Measurements from ENCODE around the gene TFAP2C.

TFAP2C gene

DNA sequence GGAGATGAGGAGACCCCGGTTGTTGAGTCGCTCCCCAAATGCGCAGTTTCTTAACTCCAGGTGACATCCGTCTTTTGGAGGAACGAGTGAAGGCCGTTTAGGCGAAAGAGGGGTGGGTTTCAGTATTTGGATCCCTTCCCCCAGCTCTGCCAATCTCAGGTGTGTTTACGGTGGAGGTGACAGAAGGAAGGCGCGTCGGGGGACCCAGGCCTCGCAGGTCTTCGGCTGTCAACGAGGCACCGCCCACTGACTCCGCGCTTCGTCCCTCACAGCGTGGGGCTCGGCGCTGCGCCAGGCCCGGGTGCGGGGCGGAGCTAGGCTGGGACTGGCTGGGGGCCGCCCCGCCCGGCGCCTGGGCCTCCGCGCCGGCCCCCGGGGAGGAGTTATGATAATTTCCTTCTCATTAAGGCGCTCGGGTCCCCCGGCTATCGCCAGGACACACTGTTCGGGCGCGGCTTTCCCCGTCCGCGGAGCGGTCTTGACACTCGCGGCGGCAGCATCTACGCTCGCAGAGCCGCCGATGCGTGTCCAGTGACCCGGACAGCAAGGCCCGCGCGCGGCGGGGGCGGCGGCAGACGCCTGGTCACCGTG is at the start of gene TFAP2C:
Gene TFAP2C (plus strand): TSS at position 434 of the 591 bp plus-strand sequence. CDS start 239 bp downstream, outside the sequence.
- Mint-ChIP-seq H3K27me3 (peaks cover 100% of the 10 kb centered on the region), H3K4me3 (peak within 1 kb of the TSS; percentile 66 to 69), H3K9me3 (no peaks in the 10 kb centered on the region), H3K27ac (peak within 1 kb of the TSS in 1 of 2 donors; percentile 27), H3K4me1 (peaks cover 32% of the 10 kb centered on the region)
- peak; percentile 79 for ATAC-seq
- DNase-seq: peak in 1 of 2 donors; percentile 51

DNA sequence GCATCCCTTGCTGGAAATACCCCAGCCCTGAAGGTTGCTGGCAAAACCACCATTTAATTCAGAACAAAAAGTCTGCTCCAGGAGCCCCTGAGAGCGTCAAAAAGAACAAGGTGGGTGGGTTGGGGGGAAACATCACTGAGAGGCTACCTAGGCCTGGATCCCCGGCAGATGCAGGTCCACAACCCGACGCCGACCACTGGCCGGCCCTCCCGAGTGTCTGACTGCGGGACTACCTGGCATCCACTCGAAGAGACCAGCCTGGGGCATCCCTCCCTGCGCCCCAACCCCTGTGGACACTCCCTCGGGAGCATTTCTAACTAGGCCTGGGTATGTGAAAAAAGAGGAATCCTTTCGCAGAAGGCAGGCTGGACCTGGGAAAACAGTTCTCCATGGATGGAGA is 48.9 kb upstream of the TFAP2C start:
- peaks cover 19% of the 10 kb centered on the region for H3K27me3 Mint-ChIP-seq
- H3K27ac Mint-ChIP-seq: peak overlapping the region in 1 of 2 donors; percentile 35
- no peak for ATAC-seq
- DNase-seq: no peak
- H3K9me3 Mint-ChIP-seq: no peaks in the 10 kb centered on the region
- no peaks in the 10 kb centered on the region for H3K4me1 Mint-ChIP-seq
- no peak overlapping the region for H3K4me3 Mint-ChIP-seq

DNA sequence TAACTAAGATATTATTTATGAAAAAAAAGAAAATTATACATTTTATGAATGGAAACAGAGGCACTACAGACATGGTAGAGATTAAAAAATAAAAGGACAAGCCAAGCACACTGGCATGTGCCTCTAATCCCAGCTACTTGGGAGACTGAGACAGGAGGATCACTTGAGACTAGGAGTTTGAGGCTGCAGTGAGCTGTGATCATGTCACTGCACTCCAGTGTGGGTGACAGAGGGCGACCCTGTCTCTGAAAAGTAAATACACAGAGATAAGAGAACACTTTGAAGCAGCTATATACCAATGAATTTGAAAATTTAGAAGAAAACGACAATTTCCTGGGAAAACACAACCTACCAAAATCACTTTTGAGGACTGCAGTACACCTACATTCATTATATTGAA is 47.4 kb upstream of the TFAP2C start:
- no peaks in the 10 kb centered on the region for H3K9me3 Mint-ChIP-seq
- peaks cover 8% of the 10 kb centered on the region for H3K27me3 Mint-ChIP-seq
- no peak overlapping the region for H3K4me3 Mint-ChIP-seq
- H3K27ac Mint-ChIP-seq: no peak overlapping the region
- DNase-seq (no peak), ATAC-seq (no peak)
- H3K4me1 Mint-ChIP-seq: no peaks in the 10 kb centered on the region

DNA sequence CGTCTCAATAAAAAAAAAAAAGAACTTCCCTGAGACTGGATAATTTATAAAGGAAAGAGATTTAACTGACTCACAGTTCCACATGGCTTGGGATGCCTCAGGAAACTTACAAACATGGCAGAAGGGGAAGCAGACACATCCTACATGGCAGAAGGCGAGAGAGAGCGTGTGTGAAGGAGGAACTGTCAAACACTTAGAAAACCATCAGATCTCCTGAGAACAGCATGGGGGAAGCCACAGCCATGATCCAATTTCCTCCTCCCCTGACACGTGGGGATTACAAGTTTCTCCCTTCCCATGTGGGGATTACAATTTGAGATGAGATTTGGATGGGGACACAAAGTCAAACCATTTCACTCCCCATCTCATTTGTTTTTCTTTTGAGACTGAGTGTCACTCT is 46.6 kb upstream of the TFAP2C start:
- Mint-ChIP-seq H3K27ac (no peak overlapping the region), H3K4me3 (no peak overlapping the region), H3K27me3 (peaks cover 8% of the 10 kb centered on the region), H3K4me1 (no peaks in the 10 kb centered on the region), H3K9me3 (no peaks in the 10 kb centered on the region)
- ATAC-seq (no peak), DNase-seq (no peak)

DNA sequence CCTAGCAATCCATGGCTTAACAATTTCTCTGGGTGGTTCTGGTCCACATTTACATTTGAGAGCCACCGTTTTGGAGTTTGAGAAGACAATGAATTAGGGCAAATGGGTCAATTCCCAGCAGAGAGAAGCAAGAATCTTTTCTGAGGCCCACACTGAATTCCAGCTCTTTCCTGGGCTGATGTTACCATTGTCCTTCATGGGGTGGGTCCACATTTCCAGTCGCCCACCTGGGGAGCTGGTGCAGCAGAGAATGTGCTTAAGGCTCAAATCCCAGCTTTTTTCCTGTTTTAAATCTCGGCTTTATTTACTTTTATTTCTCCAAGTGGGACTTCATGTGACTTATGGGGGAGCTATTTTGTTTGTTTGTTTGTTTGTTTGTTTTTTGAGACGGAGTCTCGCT is 44.2 kb upstream of the TFAP2C start:
- H3K4me3 Mint-ChIP-seq: no peak overlapping the region
- H3K27ac Mint-ChIP-seq: no peak overlapping the region
- no peaks in the 10 kb centered on the region for H3K9me3 Mint-ChIP-seq
- H3K27me3 Mint-ChIP-seq: peaks cover 16% of the 10 kb centered on the region
- ATAC-seq (no peak), DNase-seq (no peak)
- H3K4me1 Mint-ChIP-seq: no peaks in the 10 kb centered on the region

DNA sequence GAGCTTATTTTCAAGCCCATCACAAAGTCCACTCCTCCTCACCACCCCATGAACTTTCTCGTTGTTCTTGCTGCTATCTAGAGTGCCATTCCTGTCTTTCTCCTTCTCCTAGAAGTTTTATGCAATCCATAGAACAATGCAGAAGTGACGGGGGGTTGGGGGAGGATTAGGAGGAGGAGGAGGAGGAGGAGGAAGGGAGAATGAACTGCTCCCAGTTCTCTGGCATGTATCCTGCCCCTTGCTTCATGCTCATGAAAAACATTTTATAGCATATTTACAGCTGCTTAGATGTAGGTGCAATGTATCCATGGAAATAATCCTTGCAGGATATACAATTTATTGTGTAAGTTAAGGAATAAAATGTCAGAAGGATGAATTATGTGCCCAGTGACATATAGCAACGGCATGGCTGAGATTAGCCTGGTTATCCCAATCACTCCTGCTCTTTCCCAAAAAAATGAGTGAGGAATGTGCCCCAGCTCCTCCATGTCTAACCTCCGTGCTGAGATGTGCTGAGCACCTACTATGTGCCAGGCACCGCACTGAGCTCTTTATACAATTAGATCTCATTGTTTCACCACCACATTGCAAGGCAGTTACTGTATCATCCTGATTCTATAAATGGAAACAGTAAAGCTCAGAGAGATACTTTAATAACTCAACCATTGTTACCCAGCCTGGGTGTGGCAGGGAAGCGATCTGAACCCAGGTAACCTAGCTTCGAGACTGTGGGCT is 41.6 kb upstream of the TFAP2C start:
- no peak overlapping the region for H3K27ac Mint-ChIP-seq
- no peaks in the 10 kb centered on the region for H3K4me1 Mint-ChIP-seq
- no peak overlapping the region for H3K4me3 Mint-ChIP-seq
- ATAC-seq: no peak
- peaks cover 8% of the 10 kb centered on the region for H3K27me3 Mint-ChIP-seq
- no peaks in the 10 kb centered on the region for H3K9me3 Mint-ChIP-seq
- no peak for DNase-seq

DNA sequence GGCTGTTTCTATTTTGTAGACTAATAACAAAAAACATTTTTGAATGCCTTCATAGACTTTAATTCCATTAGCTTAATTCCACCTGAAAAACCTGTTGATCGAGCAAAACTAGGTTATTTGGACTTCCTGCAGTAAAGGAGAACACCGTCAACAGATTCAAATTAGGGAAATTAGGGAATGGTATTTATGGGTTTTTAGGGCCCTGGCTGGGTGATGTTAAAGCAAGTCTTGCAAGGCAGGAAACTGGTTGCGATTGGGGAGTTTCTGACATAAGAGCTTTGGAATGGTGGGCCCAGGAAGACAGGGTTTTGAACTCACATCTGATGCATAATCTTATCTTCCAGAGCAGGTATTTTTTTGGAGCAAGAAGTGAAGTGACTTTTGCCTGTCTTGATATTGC is 40.1 kb upstream of the TFAP2C start:
- Mint-ChIP-seq H3K4me3 (no peak overlapping the region), H3K27me3 (peaks cover 8% of the 10 kb centered on the region), H3K9me3 (no peaks in the 10 kb centered on the region), H3K27ac (no peak overlapping the region), H3K4me1 (no peaks in the 10 kb centered on the region)
- no peak for DNase-seq
- ATAC-seq: no peak

DNA sequence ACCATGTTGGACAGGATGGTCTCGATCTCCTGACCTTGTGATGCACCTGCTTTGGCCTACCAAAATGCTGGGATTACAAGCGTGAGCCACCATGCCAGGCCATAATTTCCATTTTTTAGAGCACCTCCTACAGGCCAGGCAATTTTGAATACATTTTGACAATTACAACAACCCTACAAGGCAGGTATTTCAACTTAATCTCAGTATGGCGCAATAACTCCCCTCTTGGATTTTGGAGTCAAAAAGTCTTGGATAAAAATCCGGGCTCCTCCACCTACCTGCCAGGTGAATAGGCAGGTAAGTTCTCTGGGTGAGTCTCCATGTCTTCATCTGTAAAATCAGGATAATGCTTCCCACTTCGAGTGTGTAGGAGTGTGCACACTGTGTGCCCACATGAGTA is 39.5 kb upstream of the TFAP2C start:
- Mint-ChIP-seq H3K27me3 (peaks cover 8% of the 10 kb centered on the region), H3K9me3 (no peaks in the 10 kb centered on the region), H3K4me3 (no peak overlapping the region), H3K27ac (no peak overlapping the region), H3K4me1 (no peaks in the 10 kb centered on the region)
- DNase-seq: no peak
- ATAC-seq: no peak

DNA sequence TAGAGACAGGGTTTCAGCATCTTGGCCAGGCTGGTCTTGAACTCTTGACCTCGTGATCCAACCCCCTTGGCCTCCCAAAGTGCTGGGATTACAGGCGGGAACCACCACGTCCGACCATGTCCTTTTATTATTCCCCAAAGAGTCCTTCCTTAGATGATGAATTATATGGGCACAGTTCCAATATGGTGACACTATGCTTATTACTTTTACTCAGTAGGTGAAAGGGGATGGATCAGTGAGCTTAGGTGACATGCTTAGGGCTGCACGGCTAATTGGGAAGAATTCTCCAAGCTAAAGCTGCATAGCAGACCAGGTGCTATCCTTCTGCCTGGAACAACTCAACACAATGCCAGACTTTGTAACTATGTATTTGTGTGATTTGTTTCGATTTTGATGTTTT is 38.2 kb upstream of the TFAP2C start:
- Mint-ChIP-seq H3K4me3 (no peak overlapping the region), H3K27ac (no peak overlapping the region), H3K4me1 (no peaks in the 10 kb centered on the region), H3K27me3 (peaks cover 8% of the 10 kb centered on the region), H3K9me3 (no peaks in the 10 kb centered on the region)
- DNase-seq (no peak), ATAC-seq (no peak)

DNA sequence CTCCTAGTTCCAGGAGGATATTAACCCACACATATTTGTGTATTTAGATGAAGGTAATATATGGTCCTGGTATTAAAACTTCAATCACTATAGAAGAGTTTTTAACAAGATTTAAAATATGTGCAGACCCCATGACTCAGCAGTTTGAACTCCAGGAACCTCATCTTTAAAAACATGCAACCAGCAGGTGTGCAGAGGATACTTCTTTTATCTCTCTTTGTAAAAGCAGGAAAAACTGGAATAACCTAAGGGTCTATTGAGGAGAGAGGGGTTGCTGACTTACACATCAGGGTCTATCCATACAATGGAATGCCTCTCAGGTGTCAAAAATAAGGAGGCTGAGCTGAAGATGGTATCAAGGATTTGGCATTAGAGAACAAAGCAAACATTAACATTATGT is 36.9 kb upstream of the TFAP2C start:
- Mint-ChIP-seq H3K27ac (no peak overlapping the region), H3K4me1 (no peaks in the 10 kb centered on the region), H3K4me3 (no peak overlapping the region), H3K27me3 (peaks cover 8% of the 10 kb centered on the region), H3K9me3 (no peaks in the 10 kb centered on the region)
- ATAC-seq: no peak
- no peak for DNase-seq

DNA sequence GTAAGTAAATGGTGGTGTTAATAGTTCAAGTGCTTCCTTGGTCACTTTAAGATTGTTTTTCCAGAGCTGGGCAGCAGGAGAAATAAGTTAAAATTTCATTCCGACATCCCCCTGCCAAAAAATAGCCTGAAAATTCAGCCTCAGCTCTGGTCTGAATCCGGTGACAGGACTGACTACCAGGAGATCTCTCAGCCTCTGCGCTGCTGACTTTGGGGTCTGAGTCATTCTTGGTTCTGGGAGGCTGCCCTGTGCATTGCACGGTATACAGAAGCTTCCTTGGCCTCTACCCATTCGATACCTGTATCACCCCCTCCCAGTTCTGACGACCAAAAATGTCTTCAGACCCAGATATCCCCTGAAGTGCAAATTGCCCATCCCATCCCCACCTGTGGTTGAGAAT is 36.3 kb upstream of the TFAP2C start:
- no peaks in the 10 kb centered on the region for H3K9me3 Mint-ChIP-seq
- ATAC-seq (no peak), DNase-seq (no peak)
- H3K4me1 Mint-ChIP-seq: no peaks in the 10 kb centered on the region
- H3K27ac Mint-ChIP-seq: no peak overlapping the region
- H3K4me3 Mint-ChIP-seq: no peak overlapping the region
- H3K27me3 Mint-ChIP-seq: peaks cover 8% of the 10 kb centered on the region

DNA sequence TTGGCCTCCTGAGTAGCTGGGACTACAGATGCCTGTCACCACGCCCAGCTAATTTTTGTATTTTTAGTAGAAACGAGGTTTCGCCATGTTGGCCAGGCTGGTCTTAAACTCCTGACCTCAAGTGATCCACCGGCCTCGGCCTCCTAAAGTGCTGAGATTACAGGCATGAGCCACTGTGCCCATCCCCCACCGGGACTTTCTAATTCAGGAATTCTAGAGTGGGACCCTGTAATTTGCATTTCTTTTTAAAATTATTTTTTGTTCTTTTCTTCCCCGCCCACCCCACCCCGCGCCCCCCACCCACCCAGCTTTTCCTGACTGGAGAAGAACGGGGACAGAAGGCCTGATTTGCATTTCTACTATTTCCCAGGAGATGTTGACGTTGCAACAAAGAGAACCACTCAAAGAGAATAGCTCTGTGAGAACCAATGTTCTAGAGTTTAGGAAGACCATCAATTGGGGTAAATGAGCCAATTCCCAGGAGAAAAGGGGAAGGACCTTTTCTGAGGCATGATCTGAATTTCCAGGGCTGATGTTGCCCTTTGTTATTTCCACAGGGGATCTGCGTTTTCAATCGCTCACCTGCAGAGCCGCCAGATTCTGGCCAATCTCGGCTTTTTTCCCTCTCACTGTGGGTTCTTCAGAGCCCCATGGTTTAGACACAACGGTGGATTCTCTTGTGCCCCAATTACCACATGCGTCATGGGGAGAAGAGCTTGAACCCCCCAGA is 33.2 kb upstream of the TFAP2C start:
- no peak overlapping the region for H3K4me3 Mint-ChIP-seq
- H3K27me3 Mint-ChIP-seq: no peaks in the 10 kb centered on the region
- no peaks in the 10 kb centered on the region for H3K4me1 Mint-ChIP-seq
- H3K27ac Mint-ChIP-seq: no peak overlapping the region
- DNase-seq (no peak), ATAC-seq (no peak)
- no peaks in the 10 kb centered on the region for H3K9me3 Mint-ChIP-seq

DNA sequence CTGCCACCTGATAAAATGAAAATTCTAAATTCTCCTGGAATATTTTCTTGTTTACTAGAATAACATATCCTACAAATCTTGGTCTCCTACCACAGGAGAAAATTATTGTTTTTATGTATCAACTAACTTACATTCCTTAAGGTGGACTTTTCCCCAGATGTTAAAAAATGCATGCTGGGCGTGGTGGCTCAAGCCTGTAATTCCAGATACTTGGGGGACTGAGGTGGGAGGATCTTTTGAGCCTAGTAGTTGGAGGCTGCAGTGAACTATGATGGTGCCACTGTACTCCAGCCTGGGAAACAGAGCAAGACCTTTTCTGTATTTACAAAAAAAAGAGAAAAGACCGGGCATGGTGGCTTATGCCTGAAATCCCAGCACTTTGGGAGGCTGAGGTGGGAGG is 27.9 kb upstream of the TFAP2C start:
- no peaks in the 10 kb centered on the region for H3K9me3 Mint-ChIP-seq
- ATAC-seq: no peak
- H3K27ac Mint-ChIP-seq: no peak overlapping the region
- no peaks in the 10 kb centered on the region for H3K27me3 Mint-ChIP-seq
- H3K4me3 Mint-ChIP-seq: no peak overlapping the region
- DNase-seq: no peak
- H3K4me1 Mint-ChIP-seq: no peaks in the 10 kb centered on the region

DNA sequence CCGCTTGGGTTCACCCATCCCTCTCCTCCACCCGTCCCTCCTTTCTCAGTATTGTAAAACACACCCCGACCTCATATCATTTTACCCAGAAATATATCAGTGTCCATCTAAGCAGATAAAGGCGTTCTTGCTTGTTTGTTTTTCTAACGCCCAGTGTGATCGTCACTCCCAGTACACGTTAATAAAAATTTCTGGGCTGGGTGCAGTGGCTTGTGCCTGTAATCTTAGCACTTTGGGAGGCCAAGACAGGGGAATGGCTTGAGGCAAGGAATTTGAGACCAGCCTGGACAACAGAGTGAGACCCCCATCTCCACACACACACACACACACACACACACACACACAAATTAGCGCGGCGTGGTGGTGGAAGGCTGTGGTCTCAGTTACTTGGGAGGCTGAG is 24.4 kb upstream of the TFAP2C start:
- ATAC-seq: no peak
- H3K9me3 Mint-ChIP-seq: no peaks in the 10 kb centered on the region

DNA sequence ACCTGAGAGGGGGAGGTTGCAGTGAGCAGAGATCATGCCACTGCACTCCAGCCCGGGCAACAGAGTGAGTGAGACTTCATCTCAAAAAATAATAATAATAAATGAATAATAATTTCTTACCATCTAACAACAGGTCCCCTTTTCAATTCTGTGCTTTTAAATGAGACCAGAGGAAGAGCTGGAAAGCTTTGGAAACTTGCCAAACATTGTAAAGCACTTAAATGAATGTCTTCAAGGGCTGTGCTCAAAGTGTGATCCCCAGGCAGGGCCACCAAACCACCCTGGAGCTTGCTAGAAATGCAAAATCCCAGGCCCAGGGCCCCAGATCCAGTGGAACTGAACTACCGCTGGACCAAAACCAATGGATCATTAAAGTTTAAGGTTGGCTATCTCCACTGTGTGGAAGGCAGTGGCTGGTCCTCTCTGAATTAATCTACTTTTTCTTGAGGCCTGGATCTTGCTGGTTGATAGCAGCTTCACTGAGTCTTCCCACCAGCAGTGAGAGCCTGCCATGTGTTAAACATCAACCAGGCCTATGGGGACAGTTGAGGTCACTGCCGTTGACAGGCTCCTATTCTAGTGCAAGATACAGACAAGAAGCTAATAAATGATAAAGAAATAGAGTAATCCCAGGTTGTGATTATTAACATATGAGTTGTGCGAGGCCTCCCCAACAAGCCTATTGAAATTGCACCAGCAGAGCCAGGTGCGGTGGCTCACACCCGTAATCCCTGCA is 23.7 kb upstream of the TFAP2C start:
- H3K27ac Mint-ChIP-seq: no peak overlapping the region
- no peak for DNase-seq
- no peaks in the 10 kb centered on the region for H3K4me1 Mint-ChIP-seq

More for the DNA sequence above, 24.4 kb upstream of the TFAP2C start:
- Mint-ChIP-seq H3K4me1 (no peaks in the 10 kb centered on the region), H3K4me3 (no peak overlapping the region), H3K27me3 (no peaks in the 10 kb centered on the region), H3K27ac (no peak overlapping the region)
- no peak for DNase-seq

More for the DNA sequence above, 23.7 kb upstream of the TFAP2C start:
- H3K4me3 Mint-ChIP-seq: no peak overlapping the region
- H3K9me3 Mint-ChIP-seq: no peaks in the 10 kb centered on the region
- no peaks in the 10 kb centered on the region for H3K27me3 Mint-ChIP-seq
- no peak for ATAC-seq

All from stimulated activated naive CD8-positive, alpha-beta T cell treated with anti-CD3 and anti-CD28 coated beads, Interleukin-15, amount 100 ng/mL, for 72 hours (primary cell).